PFSK-1 (cell line): ENCODE measurements around the gene MYO10.

Source experiments
- FOXP2 ChIP-seq: optimal IDR thresholded peaks from 2 replicates; pipeline ENCODE3; 2011; ENCODE audit warnings: borderline replicate concordance, control low read depth, inconsistent platforms; ENCODE audit not compliant: insufficient read depth; ENCODE audit errors: extremely low read length, extremely low read depth
- POLR2AphosphoS5 ChIP-seq: IDR thresholded peaks from 2 replicates; pipeline ENCODE4 v1.6.1; 2012; ENCODE audit warnings: low read depth, mild to moderate bottlenecking, control low read depth, low read length, moderate library complexity
- REST ChIP-seq, 2 experiments: IDR thresholded peaks; 2 replicates each; pipeline versions ENCODE4 v1.6.1 to v1.8.0; 2011 to 2012; ENCODE audit warnings: low read depth in 2 of 2, low read length in 2 of 2, control low read depth in 1 of 2, inconsistent platforms in 1 of 2, mild to moderate bottlenecking in 1 of 2, moderate library complexity in 1 of 2; ENCODE audit not compliant: insufficient read depth in 1 of 2
- SIN3A ChIP-seq: IDR thresholded peaks from 2 replicates; pipeline ENCODE4 v1.6.1; 2012; ENCODE audit warnings: mild to moderate bottlenecking, low read length, moderate library complexity, borderline replicate concordance; ENCODE audit not compliant: insufficient read depth
- TAF1 ChIP-seq: IDR thresholded peaks from 2 replicates; pipeline ENCODE4 v1.6.1; 2012; ENCODE audit warnings: low read length, control low read depth, borderline replicate concordance; ENCODE audit not compliant: insufficient read depth

Gene MYO10

GRCh38 chr5:16980983-16981382 lies 44.9 kb upstream of the MYO10 start:
- no peak for TF ChIP-seq SIN3A
- no peak for TF ChIP-seq TAF1
- no peak for TF ChIP-seq FOXP2
- TF ChIP-seq REST (IDR thresholded peaks at IDR 0.05; ENCODE audit: insufficient read depth in 1 of 2, low read depth in 2 of 2, low read length in 2 of 2): no peak
- TF ChIP-seq POLR2AphosphoS5: no peak

GRCh38 chr5:16978296-16978695 lies 42.2 kb upstream of the MYO10 start:
- no peak for TF ChIP-seq POLR2AphosphoS5
- no peak for TF ChIP-seq TAF1
- TF ChIP-seq REST (IDR thresholded peaks at IDR 0.05; ENCODE audit: insufficient read depth in 1 of 2, low read depth in 2 of 2, low read length in 2 of 2): no peak
- TF ChIP-seq FOXP2: no peak
- TF ChIP-seq SIN3A: no peak

GRCh38 chr5:16976625-16977008 lies 40.5 kb upstream of the MYO10 start:
- TF ChIP-seq FOXP2 (no peak), POLR2AphosphoS5 (no peak), REST (IDR thresholded peaks at IDR 0.05; ENCODE audit: insufficient read depth in 1 of 2, low read depth in 2 of 2, low read length in 2 of 2) (no peak), SIN3A (no peak), TAF1 (no peak)

GRCh38 chr5:16975950-16976624 lies 40.0 kb upstream of the MYO10 start:
- TF ChIP-seq POLR2AphosphoS5 (no peak), TAF1 (no peak), FOXP2 (no peak)

- TF ChIP-seq TAF1 (no peak), POLR2AphosphoS5 (no peak), FOXP2 (no peak), SIN3A (no peak), REST (IDR thresholded peaks at IDR 0.05; ENCODE audit: insufficient read depth in 1 of 2, low read depth in 2 of 2, low read length in 2 of 2) (no peak)
Observed at GRCh38 chr5:16974981-16975380, 38.9 kb upstream of the MYO10 start.
